SJCRH30 (cell line): ENCODE data around the gene PEAR1. TPM values are rescaled to one million over a fixed set of nuclear protein-coding genes. Genes with fewer than 3 reads are reported as not detected.

Experiments
- DNase-seq, 2 experiments: peaks; one replicate each; pipeline ENCODE4 v3.0.0-alpha.2; 2015 to 2020
- H3K27ac ChIP-seq: fragments of 250-450 bp; sonication (Bioruptor Pico); 2 replicates; pipeline ENCODE4 v1.5.1; 2020; ENCODE audit warnings: mild to moderate bottlenecking, moderate library complexity
- H3K27me3 ChIP-seq: fragments of 250-450 bp; sonication (Bioruptor Pico); 2 replicates; pipeline ENCODE4 v1.5.1; 2020; ENCODE audit warnings: mild to moderate bottlenecking, moderate library complexity
- H3K36me3 ChIP-seq: fragments of 250-450 bp; sonication (Bioruptor Pico); 2 replicates; pipeline ENCODE4 v1.5.1; 2020; ENCODE audit warnings: mild to moderate bottlenecking, moderate library complexity
- H3K4me1 ChIP-seq: fragments of 250-450 bp; sonication (Bioruptor Pico); 2 replicates; pipeline ENCODE4 v1.5.1; 2020; ENCODE audit warnings: mild to moderate bottlenecking, moderate library complexity
- H3K4me3 ChIP-seq: fragments of 250-450 bp; sonication (Bioruptor Pico); 2 replicates; pipeline ENCODE4 v1.5.1; 2020; ENCODE audit warnings: mild to moderate bottlenecking, moderate library complexity
- H3K9me3 ChIP-seq: fragments of 250-450 bp; sonication (Bioruptor Pico); replicated peaks from 2 replicates; pipeline ENCODE4 v1.5.1; 2020; ENCODE audit warnings: mild to moderate bottlenecking, moderate library complexity
- total RNA-seq: library from RNA; depleted of rRNA; stranded (reverse); fragments of >200 nt; shearing (Covaris generic); gene quantifications from 2 replicates; pipeline ENCODE4 v1.2.3, GENCODE V29; 2014

PEAR1 gene
- total RNA-seq, 1 experiment from 2014 or later: not detected

GRCh38 chr1:156868341-156868740, 25.2 kb upstream of the PEAR1 start:
- no peak overlapping the region for H3K4me3 ChIP-seq
- DNase-seq: no peak
- no peaks in the 10 kb centered on the region for H3K36me3 ChIP-seq
- no peaks in the 10 kb centered on the region for H3K9me3 ChIP-seq
- H3K27ac ChIP-seq: no peak overlapping the region
- H3K27me3 ChIP-seq: peaks cover 6% of the 10 kb centered on the region
- no peaks in the 10 kb centered on the region; the same call in 1 of the 2 replicates for H3K4me1 ChIP-seq

GRCh38 chr1:156869455-156869854, 24.1 kb upstream of the PEAR1 start:
- Histone ChIP-seq H3K27ac (no peak overlapping the region), H3K4me1 (no peaks in the 10 kb centered on the region; the same call in 1 of the 2 replicates), H3K4me3 (no peak overlapping the region), H3K9me3 (no peaks in the 10 kb centered on the region), H3K27me3 (peaks cover 8% of the 10 kb centered on the region), H3K36me3 (no peaks in the 10 kb centered on the region)
- no peak for DNase-seq

- Histone ChIP-seq H3K4me1 (no peaks in the 10 kb centered on the region; the same call in 1 of the 2 replicates), H3K27me3 (peaks cover 4% of the 10 kb centered on the region), H3K36me3 (no peaks in the 10 kb centered on the region), H3K27ac (no peak overlapping the region), H3K9me3 (no peaks in the 10 kb centered on the region), H3K4me3 (no peak overlapping the region)
- no peak for DNase-seq
These were observed 19.9 kb upstream of the PEAR1 start for GRCh38 chr1:156873659-156874058.

GRCh38 chr1:156874142-156874541, 19.4 kb upstream of the PEAR1 start:
- H3K27ac ChIP-seq: no peak overlapping the region
- peaks cover 4% of the 10 kb centered on the region for H3K27me3 ChIP-seq
- no peak overlapping the region for H3K4me3 ChIP-seq
- no peaks in the 10 kb centered on the region for H3K9me3 ChIP-seq
- H3K36me3 ChIP-seq: no peaks in the 10 kb centered on the region
- H3K4me1 ChIP-seq: no peaks in the 10 kb centered on the region; the same call in 1 of the 2 replicates
- no peak for DNase-seq

GRCh38 chr1:156874572-156875340, 18.8 kb upstream of the PEAR1 start:
- Histone ChIP-seq H3K4me3 (no peak overlapping the region), H3K27me3 (peaks cover 4% of the 10 kb centered on the region), H3K9me3 (no peaks in the 10 kb centered on the region), H3K36me3 (no peaks in the 10 kb centered on the region), H3K4me1 (no peaks in the 10 kb centered on the region; the same call in 1 of the 2 replicates), H3K27ac (no peak overlapping the region)
- no peak for DNase-seq

GRCh38 chr1:156875341-156875615, 18.2 kb upstream of the PEAR1 start:
- H3K4me3 ChIP-seq: no peak overlapping the region
- no peak overlapping the region for H3K27ac ChIP-seq
- no peaks in the 10 kb centered on the region for H3K36me3 ChIP-seq
- H3K4me1 ChIP-seq: no peaks in the 10 kb centered on the region; the same call in 1 of the 2 replicates
- peaks cover 4% of the 10 kb centered on the region for H3K27me3 ChIP-seq
- no peak for DNase-seq
- H3K9me3 ChIP-seq: no peaks in the 10 kb centered on the region

- H3K9me3 ChIP-seq: no peaks in the 10 kb centered on the region
- no peak overlapping the region for H3K4me3 ChIP-seq
- H3K36me3 ChIP-seq: no peaks in the 10 kb centered on the region
- no peaks in the 10 kb centered on the region; the same call in 1 of the 2 replicates for H3K4me1 ChIP-seq
- no peak overlapping the region for H3K27ac ChIP-seq
- DNase-seq: no peak
- H3K27me3 ChIP-seq: peaks cover 4% of the 10 kb centered on the region
These were observed 17.2 kb upstream of the PEAR1 start for GRCh38 chr1:156876281-156876680.

- Histone ChIP-seq H3K9me3 (no peaks in the 10 kb centered on the region), H3K4me1 (no peaks in the 10 kb centered on the region), H3K4me3 (no peak overlapping the region), H3K36me3 (no peaks in the 10 kb centered on the region), H3K27ac (no peak overlapping the region), H3K27me3 (peaks cover 4% of the 10 kb centered on the region; the same call in 1 of the 2 replicates)
- no peak for DNase-seq
These were observed 15.9 kb upstream of the PEAR1 start for GRCh38 chr1:156877433-156878170.

- Histone ChIP-seq H3K4me3 (no peak overlapping the region), H3K27me3 (peaks cover 8% of the 10 kb centered on the region; the same call in 1 of the 2 replicates), H3K4me1 (no peaks in the 10 kb centered on the region), H3K36me3 (no peaks in the 10 kb centered on the region), H3K9me3 (no peaks in the 10 kb centered on the region), H3K27ac (no peak overlapping the region)
- no peak for DNase-seq
These were observed 13.6 kb upstream of the PEAR1 start for GRCh38 chr1:156879876-156880275.

GRCh38 chr1:156880473-156880872, 13.0 kb upstream of the PEAR1 start:
- Histone ChIP-seq H3K4me3 (no peak overlapping the region), H3K9me3 (no peaks in the 10 kb centered on the region), H3K27me3 (peaks cover 8% of the 10 kb centered on the region; the same call in 1 of the 2 replicates), H3K36me3 (no peaks in the 10 kb centered on the region), H3K4me1 (no peaks in the 10 kb centered on the region), H3K27ac (no peak overlapping the region)
- no peak for DNase-seq

GRCh38 chr1:156881101-156881500, 12.4 kb upstream of the PEAR1 start:
- Histone ChIP-seq H3K36me3 (no peaks in the 10 kb centered on the region), H3K4me3 (no peak overlapping the region), H3K27me3 (peaks cover 8% of the 10 kb centered on the region; the same call in 1 of the 2 replicates), H3K9me3 (no peaks in the 10 kb centered on the region), H3K27ac (no peak overlapping the region), H3K4me1 (no peaks in the 10 kb centered on the region)
- DNase-seq: no peak

GRCh38 chr1:156881663-156882062, 11.9 kb upstream of the PEAR1 start:
- no peak overlapping the region for H3K4me3 ChIP-seq
- peaks cover 8% of the 10 kb centered on the region; the same call in 1 of the 2 replicates for H3K27me3 ChIP-seq
- no peaks in the 10 kb centered on the region for H3K9me3 ChIP-seq
- no peak overlapping the region for H3K27ac ChIP-seq
- no peaks in the 10 kb centered on the region for H3K4me1 ChIP-seq
- no peaks in the 10 kb centered on the region for H3K36me3 ChIP-seq
- DNase-seq: no peak

- no peaks in the 10 kb centered on the region for H3K36me3 ChIP-seq
- DNase-seq: no peak
- H3K4me3 ChIP-seq: no peak overlapping the region
- H3K9me3 ChIP-seq: no peaks in the 10 kb centered on the region
- peaks cover 8% of the 10 kb centered on the region; the same call in 1 of the 2 replicates for H3K27me3 ChIP-seq
- H3K27ac ChIP-seq: no peak overlapping the region
- no peaks in the 10 kb centered on the region for H3K4me1 ChIP-seq
These were observed 11.0 kb upstream of the PEAR1 start for GRCh38 chr1:156882543-156882942.

GRCh38 chr1:156883919-156884318, 9.6 kb upstream of the PEAR1 start:
- H3K27me3 ChIP-seq: peaks cover 8% of the 10 kb centered on the region; the same call in 1 of the 2 replicates
- H3K27ac ChIP-seq: no peak overlapping the region
- no peaks in the 10 kb centered on the region for H3K4me1 ChIP-seq
- no peaks in the 10 kb centered on the region for H3K9me3 ChIP-seq
- H3K36me3 ChIP-seq: no peaks in the 10 kb centered on the region
- no peak for DNase-seq
- no peak overlapping the region for H3K4me3 ChIP-seq

- no peak for DNase-seq
- Histone ChIP-seq H3K36me3 (no peaks in the 10 kb centered on the region), H3K4me1 (no peaks in the 10 kb centered on the region), H3K27ac (no peak overlapping the region), H3K4me3 (no peak overlapping the region), H3K9me3 (no peaks in the 10 kb centered on the region), H3K27me3 (peaks cover 8% of the 10 kb centered on the region; the same call in 1 of the 2 replicates)
These were observed 8.8 kb upstream of the PEAR1 start for GRCh38 chr1:156884560-156885184.
